NCI-H2107 treated with DMSO at 0.1 percent for 48 hours (cell line): Measurements from ENCODE around the gene NRIP1.
A peak's percentile ranks its signal among the peaks of the same experiment; 100 is the strongest.

Source experiments
- DNase-seq: peaks from one replicate; lab custom pipeline; 2025; ENCODE audit not compliant: unreplicated experiment; lab: John Stamatoyannopoulos, UW

Gene NRIP1

GRCh38 chr21:15065392-15066122, 757 bp upstream of the NRIP1 start:
- peak; percentile 56 for DNase-seq

- DNase-seq, result no peak
Measured at GRCh38 chr21:15063814-15064575, 805 bp downstream of the NRIP1 start.

DNA sequence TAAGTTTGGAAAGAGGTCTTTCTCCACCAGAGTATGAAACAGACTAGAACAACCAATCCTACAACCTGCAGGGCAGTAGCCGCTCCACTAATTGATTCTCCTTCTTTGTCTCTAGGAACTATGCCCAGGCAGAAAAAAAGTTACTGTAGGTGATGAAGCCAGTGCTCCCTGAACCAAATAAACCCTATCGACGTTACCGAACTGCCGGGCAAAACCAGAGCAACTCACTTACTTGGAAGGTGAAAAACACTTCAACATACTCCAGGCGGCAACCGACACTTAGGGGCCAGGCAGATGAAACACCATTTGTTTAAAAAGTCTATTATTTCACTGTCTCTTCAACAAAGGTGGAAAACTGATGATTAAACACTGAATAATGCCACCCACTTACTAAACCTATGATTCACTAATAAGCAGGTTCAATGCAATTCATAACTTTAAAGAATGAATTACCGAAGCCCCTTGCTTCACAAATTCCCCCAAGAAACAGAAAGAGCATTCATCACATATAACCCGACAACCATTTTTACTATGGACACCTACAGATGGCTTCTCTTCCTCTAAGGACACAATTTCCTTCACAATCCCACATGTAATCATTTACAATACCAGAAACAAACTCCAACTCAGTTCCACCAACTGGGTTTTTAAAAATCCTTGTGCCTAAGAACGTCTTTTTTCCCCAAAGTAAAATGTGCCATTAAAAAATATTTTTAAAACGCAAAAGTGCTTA, 1.6 kb downstream of the NRIP1 start:
- no peak for DNase-seq

DNA sequence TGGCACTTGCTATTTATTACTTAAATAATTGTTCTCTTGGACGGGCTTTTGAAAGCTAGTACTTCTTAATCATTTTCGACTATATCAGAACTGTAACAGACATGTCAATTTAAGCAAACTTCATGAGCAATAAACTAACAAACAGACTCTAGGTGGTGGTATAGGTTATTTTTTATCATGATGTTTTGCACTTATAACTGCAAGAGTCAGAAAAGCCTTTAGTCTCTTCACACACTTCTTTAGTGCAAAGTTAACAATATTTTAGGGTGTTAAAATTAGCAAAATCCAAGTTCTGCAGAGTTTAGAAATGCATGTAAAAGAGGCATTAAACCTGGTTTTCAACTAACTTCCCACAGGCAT, 2.2 kb downstream of the NRIP1 start:
- DNase-seq, result no peak

DNA sequence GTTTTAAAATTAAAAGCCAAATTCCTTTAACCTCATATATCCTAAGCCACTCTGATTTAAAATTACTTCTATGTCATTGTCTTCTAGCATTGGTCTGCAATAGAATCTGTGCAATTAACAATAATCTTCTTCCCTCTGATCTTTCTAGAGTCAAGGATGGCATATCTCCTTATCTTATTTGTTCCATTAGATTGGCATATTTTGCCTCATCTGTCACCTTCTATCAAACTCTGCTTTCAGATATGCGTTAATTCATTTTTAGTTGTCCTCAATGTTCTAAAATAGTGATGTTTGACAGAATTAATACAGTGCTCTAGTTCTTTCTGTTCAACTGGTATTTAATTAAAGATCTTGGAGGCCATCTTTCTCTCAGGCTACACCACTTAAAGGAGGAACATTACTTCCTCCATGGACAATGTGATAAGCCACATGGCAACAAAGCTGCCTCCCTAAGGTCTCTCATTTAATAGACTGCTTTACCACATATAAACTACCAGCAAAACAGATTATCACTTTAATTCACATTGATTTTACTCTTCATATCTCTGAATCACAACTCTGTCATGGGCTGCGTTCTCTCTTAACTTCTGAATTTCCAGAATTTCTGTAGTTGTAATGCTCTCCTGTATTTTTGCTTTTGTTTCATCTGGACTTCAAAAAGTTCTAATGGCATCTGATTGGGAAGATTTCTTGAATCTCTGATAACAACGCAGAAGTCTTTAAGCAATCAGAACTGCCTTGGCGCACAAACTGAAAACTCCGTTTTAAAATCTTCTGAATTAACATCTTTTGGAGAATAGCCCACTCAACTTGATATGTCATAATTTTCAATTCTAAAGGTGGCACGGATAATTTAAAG, 2.8 kb downstream of the NRIP1 start:
- DNase-seq, result no peak

- no peak for DNase-seq
Measured at GRCh38 chr21:15061279-15061678, 3.5 kb downstream of the NRIP1 start.

- no peak for DNase-seq
Measured at GRCh38 chr21:15060543-15061175, 4.1 kb downstream of the NRIP1 start.

GRCh38 chr21:15059397-15059796, 5.4 kb downstream of the NRIP1 start:
- DNase-seq, result no peak

GRCh38 chr21:15058854-15059263, 5.9 kb downstream of the NRIP1 start:
- DNase-seq, result no peak

DNA sequence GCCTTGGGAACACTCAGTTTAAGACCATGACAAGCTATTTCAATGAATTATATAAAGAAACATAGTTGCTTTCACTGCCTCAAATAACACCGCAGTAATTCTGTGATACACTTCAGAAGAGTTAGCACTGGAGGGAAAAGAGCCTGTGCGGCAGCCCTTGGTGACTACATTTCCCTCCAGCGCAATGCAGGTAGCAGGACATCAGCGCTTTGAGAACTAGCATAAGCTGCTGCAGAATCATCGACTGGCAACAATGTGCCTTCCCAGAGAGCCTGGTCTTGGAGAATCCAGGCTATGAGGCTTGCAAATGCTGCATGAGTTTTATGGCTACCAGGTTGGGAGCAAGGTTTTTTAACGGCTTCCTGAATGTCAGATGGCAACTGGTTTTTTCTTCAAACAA, 7.5 kb downstream of the NRIP1 start:
- no peak for DNase-seq

GRCh38 chr21:15054606-15055239, 10.1 kb downstream of the NRIP1 start:
- DNase-seq, result no peak

DNA sequence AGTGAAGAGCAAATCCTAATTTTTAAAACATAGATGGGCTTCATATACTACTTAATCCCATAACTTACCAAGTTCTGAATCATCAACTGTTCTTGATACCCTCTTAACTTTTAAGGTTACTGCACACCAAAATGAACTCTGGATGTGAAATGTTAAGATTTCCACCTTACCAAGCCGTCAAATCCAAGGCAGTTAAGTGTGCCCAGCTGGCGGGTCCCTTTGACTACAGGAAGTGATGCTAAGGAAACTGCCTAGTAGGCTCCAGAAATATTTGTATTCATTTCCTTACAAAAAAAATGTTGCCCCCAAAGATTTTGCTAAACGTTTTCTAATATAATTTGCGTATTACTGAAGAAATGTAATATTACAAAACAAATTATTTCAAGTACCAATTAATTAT, 10.7 kb downstream of the NRIP1 start:
- no peak for DNase-seq

DNA sequence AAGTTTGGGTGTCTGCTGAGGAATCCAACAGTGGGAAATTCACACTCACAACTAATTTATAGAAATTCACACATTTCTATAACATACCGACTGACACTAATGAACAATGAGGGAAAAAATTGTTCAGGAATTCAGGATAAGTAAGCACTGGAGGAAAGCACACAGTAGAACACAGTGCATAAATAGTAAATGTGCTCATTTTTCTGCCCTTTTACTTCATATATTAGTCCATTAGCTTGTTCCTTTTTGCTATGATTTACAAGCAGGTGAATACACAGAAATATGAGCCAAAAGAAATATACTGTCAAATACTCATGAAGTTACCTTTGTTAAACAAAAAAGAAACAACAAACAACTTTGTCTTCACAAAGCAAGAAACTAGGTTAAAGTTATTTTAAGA, 11.3 kb downstream of the NRIP1 start:
- DNase-seq, result no peak

GRCh38 chr21:15052459-15052763, 12.4 kb downstream of the NRIP1 start:
- no peak for DNase-seq

DNA sequence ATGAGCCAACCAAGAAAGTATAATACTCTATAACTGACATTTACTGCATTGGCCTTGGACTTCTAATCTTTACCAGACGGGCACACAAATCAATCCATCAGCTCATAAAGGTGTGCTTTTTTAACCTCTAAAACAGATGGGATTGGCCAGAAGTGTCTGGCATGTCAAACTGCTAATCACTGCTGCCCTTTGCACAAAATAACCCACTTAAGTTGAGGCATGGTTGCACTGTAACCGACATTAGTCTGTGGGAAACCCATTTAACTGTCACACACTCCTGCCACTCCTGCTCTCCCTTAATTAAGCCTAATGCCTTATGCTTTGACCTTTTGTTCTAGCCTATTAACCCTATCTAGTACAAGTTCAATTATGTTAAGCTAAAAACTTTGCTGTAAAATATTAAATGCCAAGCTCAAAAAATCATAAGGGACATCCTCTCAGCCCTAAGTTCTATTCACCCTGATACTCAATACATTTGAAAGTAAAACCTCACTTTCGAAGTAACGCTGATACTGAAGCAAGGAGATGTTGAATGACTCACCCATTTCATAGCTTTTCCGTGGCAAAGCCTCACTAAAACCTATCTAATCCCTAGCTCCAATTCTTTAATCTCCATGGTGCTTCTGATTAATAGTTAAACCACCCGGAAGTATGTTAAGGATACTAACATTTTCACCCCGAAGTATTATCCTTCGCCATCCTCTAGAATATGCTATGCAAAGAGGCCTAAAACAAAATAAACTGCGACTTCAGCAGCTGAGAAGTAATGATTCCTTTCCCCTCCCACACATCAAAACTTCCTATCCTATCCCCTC, 12.9 kb downstream of the NRIP1 start:
- DNase-seq, result no peak

DNA sequence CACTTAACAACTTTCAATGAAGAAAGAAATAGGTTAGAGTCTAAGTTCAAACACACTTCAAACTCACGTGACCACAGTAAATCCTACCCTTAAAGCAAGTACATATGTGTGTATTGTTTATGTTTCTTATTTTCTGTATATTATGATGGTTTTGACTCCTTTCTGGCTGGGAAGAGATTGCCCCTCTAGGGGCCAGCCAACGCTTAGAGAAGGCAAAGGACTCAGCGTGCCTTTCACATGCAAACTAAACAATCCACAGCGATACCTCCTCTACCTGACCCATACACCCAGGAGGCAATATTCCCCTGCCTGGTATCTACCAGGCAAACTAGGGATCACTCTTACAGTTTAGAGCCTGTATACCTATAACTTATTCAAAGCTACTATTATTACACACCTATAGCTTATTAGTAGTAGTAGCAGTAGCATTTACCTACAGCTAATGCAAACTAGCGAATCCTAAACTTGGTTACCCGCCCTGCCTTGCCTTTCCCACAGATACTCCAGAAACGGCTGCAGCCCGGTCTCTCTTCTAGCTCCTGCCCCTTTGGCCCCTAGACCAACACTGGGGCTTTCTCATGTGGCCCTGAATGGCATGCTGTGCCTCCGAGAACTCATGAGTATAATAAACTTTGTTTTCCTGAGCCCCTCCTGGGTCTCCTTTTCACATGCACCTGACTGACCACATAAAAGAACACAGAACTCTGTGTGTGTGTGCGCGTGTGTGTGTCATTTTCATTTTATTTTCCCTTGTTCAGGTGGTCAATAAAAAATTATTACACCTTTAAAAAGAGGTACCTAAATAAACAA, 14.0 kb downstream of the NRIP1 start:
- DNase-seq, result no peak

DNA sequence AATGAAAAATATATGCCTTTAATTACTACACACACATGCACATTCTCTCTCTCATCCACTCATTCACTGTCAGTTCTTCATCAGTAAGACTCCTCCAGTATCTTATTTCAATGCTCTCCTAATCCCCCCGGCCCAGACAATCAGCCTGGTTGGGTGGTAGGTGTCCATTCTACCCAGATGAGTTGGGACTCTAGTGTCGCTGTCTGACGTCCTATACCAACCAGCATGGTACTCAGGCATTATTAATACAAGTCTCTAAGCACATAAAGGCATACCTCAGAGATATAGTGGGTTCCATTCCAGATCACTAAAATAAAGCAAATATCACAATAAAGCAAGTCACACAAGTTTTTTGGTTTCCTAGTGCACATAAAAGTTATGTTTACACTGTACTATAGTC, 19.8 kb downstream of the NRIP1 start:
- DNase-seq, result no peak

- DNase-seq, result no peak
Measured at GRCh38 chr21:15042531-15042930, 22.3 kb downstream of the NRIP1 start.
